HG02798 (cell line): ENCODE measurements around the gene SCGB1C1.
"Not testable (repeated sequence)": the region's sequence is repeated elsewhere in the genome, so short reads cannot be mapped to it uniquely, and the experiment has no call there.

Experiments used
- ATAC-seq: cut with Tn5 transposase; IDR thresholded peaks from one replicate; pipeline ENCODE4 v1.9.1; 2021; ENCODE audit warnings: mild to moderate bottlenecking; ENCODE audit not compliant: unreplicated experiment, poor library complexity

Gene SCGB1C1

DNA sequence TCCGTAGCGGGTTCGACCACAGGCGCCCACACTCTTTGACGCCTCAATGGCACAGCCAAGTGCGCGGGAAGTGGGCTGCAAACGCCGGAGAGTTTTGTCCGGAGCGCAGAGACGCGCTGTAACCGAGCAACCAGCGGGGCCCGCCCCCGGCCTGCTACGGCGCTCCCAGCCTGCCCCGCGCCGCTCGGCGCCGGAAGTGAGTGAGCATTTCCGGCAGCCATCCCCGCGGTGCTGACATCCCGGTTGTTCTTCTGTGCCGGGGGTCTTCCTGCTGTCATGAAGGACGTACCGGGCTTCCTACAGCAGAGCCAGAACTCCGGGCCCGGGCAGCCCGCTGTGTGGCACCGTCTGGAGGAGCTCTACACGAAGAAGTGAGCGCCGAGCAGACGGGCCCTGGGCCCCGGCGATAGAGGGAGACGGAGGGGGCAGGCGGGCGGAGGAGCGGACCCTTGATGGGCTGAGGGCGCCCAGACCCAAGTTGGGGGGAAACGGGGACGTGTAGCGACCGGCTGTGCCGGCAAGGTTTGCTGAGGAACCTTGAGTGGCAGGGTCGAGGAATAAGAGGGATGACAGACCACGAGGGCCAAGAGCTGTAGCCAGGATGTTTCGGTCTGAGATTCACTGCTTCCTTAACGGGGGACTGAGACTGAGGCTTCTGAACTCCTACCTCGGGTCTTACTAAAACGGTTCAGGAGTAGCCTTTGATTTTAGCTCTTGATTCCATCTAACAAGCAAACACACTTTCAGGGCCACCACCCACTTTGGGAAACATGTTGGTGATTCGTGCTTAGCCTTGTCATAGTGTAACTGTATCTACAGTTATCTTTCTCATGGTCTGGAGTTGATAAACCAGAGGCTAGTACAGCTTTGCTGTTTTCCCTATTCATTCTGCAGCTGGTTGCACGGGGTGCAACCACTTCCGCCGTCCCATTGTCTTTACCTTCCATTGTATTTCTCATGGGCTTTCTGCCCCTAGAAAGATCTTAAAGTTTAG lies 44.2 kb downstream of the SCGB1C1 start, which contains the start of gene PSMD13:
PSMD13 (plus strand) TSS at position 203 of the 994 bp plus-strand sequence; CDS start at position 277, 74 bp downstream.
- peak; percentile 81 for ATAC-seq

DNA sequence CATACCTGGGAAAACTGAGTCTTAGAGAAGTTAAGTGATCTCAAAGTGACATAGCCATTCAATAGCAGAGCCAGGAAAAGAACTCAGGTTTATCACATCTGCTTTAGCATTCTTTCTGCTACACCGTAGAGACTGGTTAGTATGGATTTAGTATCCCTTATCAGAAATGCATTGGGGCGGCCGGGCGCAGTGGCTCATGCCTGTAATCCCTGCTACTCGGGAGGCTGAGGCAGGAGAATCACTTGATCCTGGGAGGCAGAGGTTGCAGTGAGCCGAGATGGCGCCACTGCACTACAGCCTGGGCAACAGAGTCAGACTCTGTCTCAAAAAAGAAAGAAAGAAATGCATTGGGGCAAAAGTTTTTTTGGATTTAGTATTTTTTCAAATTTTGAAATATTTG lies 45.5 kb downstream of the SCGB1C1 start:
- ATAC-seq = not testable (repeated sequence)

DNA sequence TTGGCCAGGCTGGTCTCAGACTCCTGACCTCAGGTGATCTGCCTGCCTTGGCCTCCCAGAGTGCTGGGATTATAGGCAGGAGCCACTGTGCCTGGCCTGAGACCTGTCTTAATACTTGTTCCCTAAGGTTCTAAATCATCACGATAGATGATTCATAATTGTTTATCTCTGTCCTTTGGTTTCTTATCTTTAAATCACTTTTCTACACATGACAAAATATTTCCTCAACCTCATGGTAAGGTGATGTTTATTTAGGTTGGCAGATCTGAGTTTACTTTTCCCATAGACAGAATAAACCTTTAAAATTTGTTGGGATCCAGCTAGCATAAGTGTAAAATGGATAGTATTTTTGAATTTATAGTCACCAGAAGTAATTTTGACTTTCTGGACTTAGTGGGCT lies 47.4 kb downstream of the SCGB1C1 start:
- no peak for ATAC-seq

DNA sequence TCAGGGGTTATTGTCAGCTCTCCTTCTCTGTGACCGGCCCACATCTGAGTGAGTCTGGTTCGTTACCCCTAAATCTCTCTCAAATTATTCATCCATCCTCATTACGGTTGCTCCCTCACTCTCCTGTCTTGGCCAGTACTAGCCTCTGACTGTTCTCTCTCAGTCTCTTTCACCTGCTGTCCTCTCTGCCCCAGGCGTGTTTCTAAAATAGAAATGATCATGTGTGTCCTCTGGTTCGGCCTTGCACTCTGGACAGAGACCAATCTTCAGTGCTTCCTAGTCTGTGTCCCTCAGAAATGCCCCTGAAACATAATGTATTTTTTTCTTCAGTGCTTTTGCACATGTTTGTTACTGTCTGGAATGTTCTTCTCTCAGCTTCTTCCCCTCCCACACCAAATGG lies 48.8 kb downstream of the SCGB1C1 start:
- no peak for ATAC-seq
